Fibroblast of pulmonary artery (primary cell): ENCODE measurements around the gene TFIP11.

Experiments
- DNase-seq: peaks from one replicate; pipeline ENCODE4 v3.0.0-alpha.2; 2010; ENCODE audit warnings: low read depth
- H3K4me3 ChIP-seq: replicated peaks from 2 replicates; pipeline ENCODE4 v1.5.1; 2011; ENCODE audit warnings: low read depth, mild to moderate bottlenecking, control low read depth, low read length, moderate library complexity
- CTCF ChIP-seq: IDR thresholded peaks from 2 replicates; pipeline ENCODE4 v1.5.1; 2011; ENCODE audit warnings: mild to moderate bottlenecking, control low read depth, low read length, inconsistent platforms; ENCODE audit errors: missing control alignments

TFIP11 gene

GRCh38 chr22:26524870-26525269 lies 12.6 kb upstream of the TFIP11 start:
- no peak for DNase-seq
- H3K4me3 ChIP-seq = no peak overlapping the region
- no peak for TF ChIP-seq CTCF

- no peak overlapping the region for H3K4me3 ChIP-seq
- TF ChIP-seq CTCF = no peak
- no peak for DNase-seq
Measured at GRCh38 chr22:26522592-26522991, 10.3 kb upstream of the TFIP11 start.

- DNase-seq = no peak
- H3K4me3 ChIP-seq = no peak overlapping the region
- TF ChIP-seq CTCF = no peak
Measured at GRCh38 chr22:26522012-26522411, 9.7 kb upstream of the TFIP11 start.

- DNase-seq = no peak
- TF ChIP-seq CTCF = no peak
- H3K4me3 ChIP-seq = no peak overlapping the region
Measured at GRCh38 chr22:26517429-26517828, 5.2 kb upstream of the TFIP11 start.

- DNase-seq = no peak
- no peak overlapping the region for H3K4me3 ChIP-seq
- TF ChIP-seq CTCF = no peak
Measured at GRCh38 chr22:26516503-26516902, 4.2 kb upstream of the TFIP11 start.

GRCh38 chr22:26515931-26516330 lies 3.7 kb upstream of the TFIP11 start:
- DNase-seq = no peak
- no peak for TF ChIP-seq CTCF
- no peak overlapping the region for H3K4me3 ChIP-seq

GRCh38 chr22:26514419-26515161 lies 2.3 kb upstream of the TFIP11 start:
- H3K4me3 ChIP-seq = no peak overlapping the region
- no peak for DNase-seq
- no peak for TF ChIP-seq CTCF
